ENCODE data around the gene COX7A1.
"Not testable (repeated sequence)": the region's sequence is repeated elsewhere in the genome, so short reads cannot be mapped to it uniquely, and the experiment has no call there.

Gene COX7A1

DNA sequence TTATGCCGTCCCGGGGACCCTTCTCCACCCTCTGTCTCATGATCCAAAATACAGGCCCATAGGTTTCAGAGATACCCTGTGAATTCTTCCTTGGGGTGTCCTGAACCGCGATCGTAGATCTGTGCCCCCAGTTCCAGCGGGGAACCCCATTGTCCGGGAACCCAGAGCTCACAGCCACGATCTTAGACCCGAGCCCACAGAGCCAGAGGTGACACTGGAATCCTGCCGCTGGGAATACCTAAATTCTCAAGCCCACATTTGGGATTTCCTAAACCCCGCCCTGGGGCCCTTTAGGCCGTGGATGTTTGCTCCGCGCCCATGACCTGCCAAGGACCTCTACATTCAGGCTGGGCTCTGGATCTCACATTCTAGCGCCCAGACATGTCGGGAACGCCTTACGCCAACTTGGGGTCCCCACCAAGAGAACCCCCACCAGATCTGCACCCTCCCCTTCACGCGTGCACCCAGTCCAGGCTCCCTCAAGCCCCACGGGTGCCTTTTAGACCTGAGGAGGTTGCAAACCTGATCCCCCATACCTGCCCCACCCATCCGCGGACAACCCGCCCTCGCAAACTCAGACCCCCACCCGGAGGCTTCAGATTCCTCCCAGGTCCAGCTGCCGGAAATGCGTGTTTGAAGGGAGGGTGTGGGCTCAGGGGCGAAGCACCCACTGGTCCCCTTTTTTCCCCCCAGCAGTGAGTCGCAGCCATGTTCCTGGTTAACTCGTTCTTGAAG is 11.8 kb downstream of the COX7A1 start:
- Histone ChIP-seq H3K56ac (ENCODE audit: low read length) (peak overlapping the region; percentile 99), H3K18ac (ENCODE audit: low read length) (peak overlapping the region; percentile 95), H2BK120ac (ENCODE audit: low read depth, low read length) (peak overlapping the region; percentile 88), H2AK5ac (ENCODE audit: low read length) (peak overlapping the region; percentile 84), H3K79me2 (ENCODE audit: control insufficient read depth, insufficient read depth, low read length) (peaks cover 13% of the 10 kb centered on the region), H3K23ac (ENCODE audit: low read length) (peak overlapping the region; percentile 15), H3K27ac (ENCODE audit: low read depth, low read length) (peak overlapping the region; percentile 70), H3K4me1 (ENCODE audit: control insufficient read depth, low read depth, low read length) (peaks cover 3% of the 10 kb centered on the region), H2BK15ac (replicated peaks; ENCODE audit: low read depth) (no peak overlapping the region), H3K79me1 (ENCODE audit: low read length) (peaks cover 12% of the 10 kb centered on the region), H4K5ac (ENCODE audit: low read length) (no peak overlapping the region), H3K9ac (ENCODE audit: low read length) (peak overlapping the region; percentile 97), H3K36me3 (ENCODE audit: control insufficient read depth, insufficient read depth, low read length) (peaks cover 11% of the 10 kb centered on the region), H2BK5ac (ENCODE audit: low read length) (peak overlapping the region; percentile 14), H3K4me3 (ENCODE audit: low read length) (peak overlapping the region; percentile 80), H4K8ac (ENCODE audit: low read depth, low read length) (no peak overlapping the region), H3K4me2 (ENCODE audit: low read length) (peak overlapping the region; percentile 61), H3K27me3 (ENCODE audit: insufficient read depth, low read length, poor library complexity) (no peaks in the 10 kb centered on the region), H3K4ac (ENCODE audit: low read depth, low read length) (peak overlapping the region; percentile 98)
- WGBS (ENCODE audit: extremely low coverage, insufficient coverage, low lambda C conversion rate), result no CpG with 5 or more reads among the region's 31 CpGs
- peak; percentile 88 for DNase-seq

DNA sequence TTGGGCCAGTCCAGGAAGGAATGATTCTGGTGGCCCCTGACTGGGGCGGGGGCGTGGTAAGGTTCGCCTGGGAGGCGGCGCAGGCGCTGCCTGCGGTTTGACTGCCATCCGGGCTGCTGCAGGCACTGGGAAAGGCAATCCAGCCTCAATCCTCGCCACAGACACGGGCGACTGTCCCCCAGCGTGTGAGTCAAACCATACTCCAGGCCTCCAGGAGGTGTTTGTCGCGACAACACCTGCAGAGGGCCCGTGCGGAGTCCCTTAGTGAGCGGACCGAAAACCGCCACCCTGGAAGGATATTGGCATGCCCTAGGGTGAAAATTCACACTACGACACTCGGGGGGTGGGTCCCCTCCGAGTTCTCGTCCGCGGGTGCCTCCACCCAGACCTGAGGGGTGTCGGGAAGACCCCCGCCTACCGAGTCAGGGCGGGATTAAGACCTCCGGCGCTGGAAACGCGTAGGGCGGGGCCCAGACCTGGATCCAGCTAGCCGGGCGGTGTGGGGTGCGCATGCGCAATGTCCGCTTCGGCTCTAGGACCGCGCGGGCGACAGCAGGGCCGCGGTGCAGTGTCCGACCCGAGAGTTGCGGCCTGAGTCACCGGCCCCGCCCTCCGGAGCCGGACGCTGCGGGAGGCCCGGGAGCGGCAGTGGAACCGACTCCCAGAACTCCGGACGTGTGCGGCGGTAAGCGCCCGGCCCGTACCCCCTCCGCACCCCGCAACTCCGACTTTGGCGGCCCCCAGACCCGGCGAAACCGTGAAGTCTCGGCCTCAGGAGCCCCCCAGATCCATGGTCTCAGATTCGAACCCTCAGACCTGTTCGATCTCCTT is 12.6 kb downstream of the COX7A1 start, which contains the start of gene CAPNS1:
TSS of gene CAPNS1 (plus strand) at position 594 of the 831 bp plus-strand sequence. CDS start 946 bp downstream, outside the sequence.
- Histone ChIP-seq H3K23ac (ENCODE audit: low read length) (peak within 1 kb of the TSS; percentile 15), H3K9ac (ENCODE audit: low read length) (peak within 1 kb of the TSS; percentile 97), H2AK5ac (ENCODE audit: low read length) (peak within 1 kb of the TSS; percentile 84), H3K36me3 (ENCODE audit: control insufficient read depth, insufficient read depth, low read length) (peaks cover 10% of the 10 kb centered on the region), H3K4me2 (ENCODE audit: low read length) (peak within 1 kb of the TSS; percentile 74), H2BK120ac (ENCODE audit: low read depth, low read length) (peak within 1 kb of the TSS; percentile 88), H3K4ac (ENCODE audit: low read depth, low read length) (peak within 1 kb of the TSS; percentile 98), H3K79me2 (ENCODE audit: control insufficient read depth, insufficient read depth, low read length) (peaks cover 13% of the 10 kb centered on the region), H3K79me1 (ENCODE audit: low read length) (peaks cover 12% of the 10 kb centered on the region), H4K8ac (ENCODE audit: low read depth, low read length) (no peak within 1 kb of the TSS), H3K18ac (ENCODE audit: low read length) (peak within 1 kb of the TSS; percentile 95), H4K5ac (ENCODE audit: low read length) (no peak within 1 kb of the TSS), H3K4me3 (ENCODE audit: low read length) (peak within 1 kb of the TSS; percentile 80), H3K4me1 (ENCODE audit: control insufficient read depth, low read depth, low read length) (peaks cover 3% of the 10 kb centered on the region), H3K56ac (ENCODE audit: low read length) (peak within 1 kb of the TSS; percentile 99), H3K27me3 (ENCODE audit: insufficient read depth, low read length, poor library complexity) (no peaks in the 10 kb centered on the region), H2BK5ac (ENCODE audit: low read length) (peak within 1 kb of the TSS; percentile 57), H3K27ac (ENCODE audit: low read depth, low read length) (peak within 1 kb of the TSS; percentile 82), H2BK15ac (replicated peaks; ENCODE audit: low read depth) (no peak within 1 kb of the TSS)
- peak; percentile 98 for DNase-seq
- no CpG with 5 or more reads among the region's 75 CpGs for WGBS (ENCODE audit: extremely low coverage, insufficient coverage, low lambda C conversion rate)

DNA sequence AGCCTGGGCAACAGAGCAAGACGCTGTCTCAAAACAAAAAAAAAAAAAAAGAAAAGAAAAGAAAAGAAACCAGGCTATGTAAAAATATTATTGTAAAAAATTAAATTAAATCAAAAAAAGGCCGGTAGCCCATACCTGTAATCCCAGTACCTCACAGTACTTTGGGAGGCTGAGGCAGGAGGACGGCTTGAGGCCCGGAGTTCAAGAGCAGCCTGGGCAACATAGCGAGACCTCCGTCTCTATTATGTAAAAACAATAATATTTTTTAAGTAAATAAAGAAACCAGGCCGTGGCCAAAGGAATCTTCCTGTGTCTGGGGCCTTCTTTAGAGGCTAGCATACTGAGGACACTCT is 13.2 kb downstream of the COX7A1 start:
- Histone ChIP-seq H2BK5ac (ENCODE audit: low read length) (no peak overlapping the region), H3K23ac (ENCODE audit: low read length) (no peak overlapping the region)

DNA sequence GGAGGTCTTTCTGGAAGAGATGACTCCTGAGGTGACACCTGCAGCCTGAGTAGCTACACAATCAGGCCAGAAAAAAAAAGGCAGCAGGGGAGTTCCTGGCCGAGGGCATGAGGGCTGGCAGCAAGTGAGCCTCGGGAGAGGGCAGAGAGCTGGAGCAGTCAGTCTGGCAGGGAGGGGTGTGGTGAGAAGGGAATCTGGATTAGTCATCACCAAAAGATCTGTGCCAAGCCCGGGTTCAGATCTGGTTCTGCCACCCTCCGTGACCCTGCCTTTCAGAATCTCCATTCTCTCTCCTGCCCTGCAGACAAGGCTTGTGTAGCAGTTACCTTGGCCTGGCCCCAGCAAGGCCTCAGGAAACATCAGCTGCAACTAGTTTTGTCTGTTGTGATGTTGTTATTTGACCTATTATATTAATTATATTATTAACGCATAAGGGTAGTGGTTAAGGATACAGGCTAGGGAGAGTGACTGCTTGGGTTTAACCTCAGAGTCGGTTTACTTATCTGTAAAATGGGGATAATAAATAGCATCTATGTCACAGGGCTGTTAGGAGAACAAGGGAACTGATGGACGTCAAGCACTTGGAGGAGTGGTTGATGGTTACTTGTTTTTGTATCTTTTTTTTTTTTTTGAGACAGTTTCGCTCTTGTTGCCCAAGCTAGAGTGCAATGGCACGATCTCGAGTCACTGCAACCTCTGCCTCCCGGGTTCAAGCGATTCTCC is 15.1 kb downstream of the COX7A1 start:
- Histone ChIP-seq H3K9ac (ENCODE audit: low read length) (no peak overlapping the region), H3K27me3 (ENCODE audit: insufficient read depth, low read length, poor library complexity) (no peaks in the 10 kb centered on the region), H3K56ac (ENCODE audit: low read length) (peak overlapping the region; percentile 10), H3K4ac (ENCODE audit: low read depth, low read length) (no peak overlapping the region), H2BK15ac (replicated peaks; ENCODE audit: low read depth) (no peak overlapping the region), H4K5ac (ENCODE audit: low read length) (no peak overlapping the region), H3K4me1 (ENCODE audit: control insufficient read depth, low read depth, low read length) (peaks cover 3% of the 10 kb centered on the region), H2BK5ac (ENCODE audit: low read length) (no peak overlapping the region), H3K18ac (ENCODE audit: low read length) (no peak overlapping the region), H3K79me2 (ENCODE audit: control insufficient read depth, insufficient read depth, low read length) (peaks cover 9% of the 10 kb centered on the region), H4K8ac (ENCODE audit: low read depth, low read length) (no peak overlapping the region), H3K79me1 (ENCODE audit: low read length) (peaks cover 7% of the 10 kb centered on the region), H3K36me3 (ENCODE audit: control insufficient read depth, insufficient read depth, low read length) (no peaks in the 10 kb centered on the region), H2AK5ac (ENCODE audit: low read length) (no peak overlapping the region), H2BK120ac (ENCODE audit: low read depth, low read length) (no peak overlapping the region), H3K27ac (ENCODE audit: low read depth, low read length) (no peak overlapping the region), H3K4me2 (ENCODE audit: low read length) (no peak overlapping the region), H3K23ac (ENCODE audit: low read length) (no peak overlapping the region), H3K4me3 (ENCODE audit: low read length) (no peak overlapping the region)
- WGBS (ENCODE audit: extremely low coverage, insufficient coverage, low lambda C conversion rate), result no CpG with 5 or more reads among the region's 12 CpGs
- DNase-seq, result peak; percentile 21

More for the DNA sequence above, 13.2 kb downstream of the COX7A1 start:
- Histone ChIP-seq H3K79me1 (ENCODE audit: low read length) (peaks cover 11% of the 10 kb centered on the region), H3K27ac (ENCODE audit: low read depth, low read length) (peak overlapping the region; percentile 82), H3K4ac (ENCODE audit: low read depth, low read length) (peak overlapping the region; percentile 72), H3K36me3 (ENCODE audit: control insufficient read depth, insufficient read depth, low read length) (peaks cover 5% of the 10 kb centered on the region), H4K5ac (ENCODE audit: low read length) (no peak overlapping the region), H3K9ac (ENCODE audit: low read length) (peak overlapping the region; percentile 89), H4K8ac (ENCODE audit: low read depth, low read length) (no peak overlapping the region), H2AK5ac (ENCODE audit: low read length) (no peak overlapping the region), H3K4me1 (ENCODE audit: control insufficient read depth, low read depth, low read length) (peaks cover 3% of the 10 kb centered on the region), H2BK15ac (replicated peaks; ENCODE audit: low read depth) (no peak overlapping the region), H3K27me3 (ENCODE audit: insufficient read depth, low read length, poor library complexity) (no peaks in the 10 kb centered on the region), H3K79me2 (ENCODE audit: control insufficient read depth, insufficient read depth, low read length) (peaks cover 13% of the 10 kb centered on the region), H3K4me3 (ENCODE audit: low read length) (no peak overlapping the region), H2BK120ac (ENCODE audit: low read depth, low read length) (no peak overlapping the region), H3K18ac (ENCODE audit: low read length) (peak overlapping the region; percentile 53), H3K56ac (ENCODE audit: low read length) (peak overlapping the region; percentile 95), H3K4me2 (ENCODE audit: low read length) (peak overlapping the region; percentile 74)
- DNase-seq, result no peak
- no CpG with 5 or more reads among the region's 7 CpGs for WGBS (ENCODE audit: extremely low coverage, insufficient coverage, low lambda C conversion rate)

DNA sequence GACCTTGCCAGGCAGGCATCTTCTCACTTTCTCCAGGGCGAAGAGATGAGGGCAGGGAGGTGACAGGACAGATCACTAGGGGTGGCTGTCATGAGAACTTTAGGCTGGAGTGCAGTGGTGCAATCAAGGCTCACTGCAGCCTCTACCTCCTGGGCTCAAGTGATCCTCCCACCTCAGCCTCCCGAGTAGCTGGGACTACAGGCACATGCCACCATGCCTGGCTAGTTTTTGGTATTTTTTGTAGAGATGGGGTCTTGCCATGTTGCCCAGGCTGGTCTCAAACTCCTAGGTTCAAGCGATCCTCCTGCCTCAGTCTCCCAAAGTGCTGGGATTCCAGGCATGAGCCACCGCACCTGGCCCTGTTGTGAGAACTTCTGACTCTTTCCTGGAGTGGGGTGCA is 17.4 kb downstream of the COX7A1 start:
- not testable (repeated sequence) for H3K4me2 ChIP-seq (ENCODE audit: low read length); H3K18ac ChIP-seq (ENCODE audit: low read length); H2BK15ac ChIP-seq (replicated peaks; ENCODE audit: low read depth); H3K27me3 ChIP-seq (ENCODE audit: insufficient read depth, low read length, poor library complexity); H4K5ac ChIP-seq (ENCODE audit: low read length); H3K79me2 ChIP-seq (ENCODE audit: control insufficient read depth, insufficient read depth, low read length); H2BK5ac ChIP-seq (ENCODE audit: low read length); H3K4ac ChIP-seq (ENCODE audit: low read depth, low read length); H3K79me1 ChIP-seq (ENCODE audit: low read length); H3K27ac ChIP-seq (ENCODE audit: low read depth, low read length); H3K9ac ChIP-seq (ENCODE audit: low read length); H2AK5ac ChIP-seq (ENCODE audit: low read length); H3K56ac ChIP-seq (ENCODE audit: low read length); H3K4me3 ChIP-seq (ENCODE audit: low read length); H3K23ac ChIP-seq (ENCODE audit: low read length); DNase-seq; H2BK120ac ChIP-seq (ENCODE audit: low read depth, low read length); H3K4me1 ChIP-seq (ENCODE audit: control insufficient read depth, low read depth, low read length); H4K8ac ChIP-seq (ENCODE audit: low read depth, low read length); H3K36me3 ChIP-seq (ENCODE audit: control insufficient read depth, insufficient read depth, low read length)
- WGBS (ENCODE audit: extremely low coverage, insufficient coverage, low lambda C conversion rate), result no CpG with 5 or more reads among the region's 4 CpGs
